RCC 7860 (cell line): ENCODE data around the gene UCHL3.

Source experiments
- DNase-seq: peaks from one replicate; pipeline ENCODE4 v3.0.0-alpha.2; 2015; ENCODE audit warnings: low spot score
- FAIRE-seq: peaks from 2 replicates; lab custom pipeline; 2012; peaks lifted over from hg19 to GRCh38; lab: Jason Lieb, UNC

UCHL3 gene

GRCh38 chr13:75620020-75620419 lies 70.4 kb downstream of the UCHL3 start:
- no peak for FAIRE-seq
- no peak for DNase-seq

GRCh38 chr13:75621147-75621546 lies 71.6 kb downstream of the UCHL3 start:
- FAIRE-seq (no peak), DNase-seq (peak; percentile 8)

GRCh38 chr13:75628801-75629200 lies 79.2 kb downstream of the UCHL3 start:
- DNase-seq (no peak), FAIRE-seq (no peak)

GRCh38 chr13:75633285-75633684 lies 83.7 kb downstream of the UCHL3 start:
- no peak for FAIRE-seq
- DNase-seq = no peak

GRCh38 chr13:75635101-75635827 lies 85.7 kb downstream of the UCHL3 start:
- FAIRE-seq (no peak), DNase-seq (no peak)

GRCh38 chr13:75635828-75636435 lies 86.3 kb downstream of the UCHL3 start, which contains the start of gene LMO7:
LMO7 (plus strand) TSS chr13:75636330; CDS start chr13:75636658, 328 bp downstream.
- DNase-seq = peak; percentile 43
- FAIRE-seq = no peak

- DNase-seq = no peak
Measured at GRCh38 chr13:75636436-75637180, 87.0 kb downstream of the UCHL3 start.

GRCh38 chr13:75637181-75637750 lies 87.7 kb downstream of the UCHL3 start:
- no peak for FAIRE-seq
- DNase-seq = no peak

More at GRCh38 chr13:75636436-75637180, 87.0 kb downstream of the UCHL3 start:
- FAIRE-seq = no peak

- no peak for DNase-seq
- no peak for FAIRE-seq
Measured at GRCh38 chr13:75639454-75639853, 89.9 kb downstream of the UCHL3 start.

- DNase-seq (no peak), FAIRE-seq (no peak)
Measured at GRCh38 chr13:75641026-75641425, 91.4 kb downstream of the UCHL3 start.

GRCh38 chr13:75643182-75643581 lies 93.6 kb downstream of the UCHL3 start:
- DNase-seq = no peak
- no peak for FAIRE-seq

- FAIRE-seq = no peak
- DNase-seq = no peak
Measured at GRCh38 chr13:75643693-75644092, 94.1 kb downstream of the UCHL3 start.

GRCh38 chr13:75645141-75645540 lies 95.5 kb downstream of the UCHL3 start:
- no peak for DNase-seq
- FAIRE-seq = no peak

GRCh38 chr13:75647126-75647784 lies 97.7 kb downstream of the UCHL3 start:
- peak; percentile 83 for FAIRE-seq

GRCh38 chr13:75648446-75648845 lies 98.9 kb downstream of the UCHL3 start:
- FAIRE-seq (no peak), DNase-seq (no peak)

More at GRCh38 chr13:75647126-75647784, 97.7 kb downstream of the UCHL3 start:
- DNase-seq = peak; percentile 20

- DNase-seq = no peak
- no peak for FAIRE-seq
Measured at GRCh38 chr13:75651013-75651412, 101.4 kb downstream of the UCHL3 start.

GRCh38 chr13:75652726-75653125 lies 103.1 kb downstream of the UCHL3 start:
- DNase-seq (no peak), FAIRE-seq (no peak)
